H9 (cell line): ENCODE measurements around the gene EVI5. TPM values are rescaled to one million over a fixed set of nuclear protein-coding genes. Genes with fewer than 3 reads are reported as not detected.

ENCODE experiments used
- DNase-seq: peaks from one replicate; pipeline ENCODE4 v3.0.0-alpha.2; 2017
- H2AFZ ChIP-seq: one replicate; pipeline ENCODE4 v1.6.1; 2013; ENCODE audit warnings: mild to moderate bottlenecking, low read length, control low read depth, moderate library complexity
- H2AK5ac ChIP-seq: 2 replicates; pipeline ENCODE4 v1.6.1; 2013; ENCODE audit warnings: low read length, control low read depth, mixed read lengths; ENCODE audit not compliant: insufficient read length
- H2BK120ac ChIP-seq: one replicate; pipeline ENCODE4 v1.6.1; 2013; ENCODE audit warnings: low read depth, mild to moderate bottlenecking, low read length, control low read depth, inconsistent platforms; ENCODE audit not compliant: poor library complexity, severe bottlenecking
- H2BK12ac ChIP-seq: 2 replicates; pipeline ENCODE4 v1.6.1; 2013; ENCODE audit warnings: low read length, control low read depth, mixed read lengths, low read depth; ENCODE audit not compliant: insufficient read length
- H2BK15ac ChIP-seq: 2 replicates; pipeline ENCODE4 v1.6.1; 2013; ENCODE audit warnings: low read depth, low read length, control low read depth
- H2BK20ac ChIP-seq: one replicate; pipeline ENCODE4 v1.6.1; 2013; ENCODE audit warnings: low read depth, mild to moderate bottlenecking, low read length, control low read depth, inconsistent platforms; ENCODE audit not compliant: poor library complexity, severe bottlenecking
- H2BK5ac ChIP-seq: 2 replicates; pipeline ENCODE4 v1.6.1; 2013; ENCODE audit warnings: low read length, control low read depth, mixed read lengths; ENCODE audit not compliant: insufficient read length
- H3K14ac ChIP-seq: 2 replicates; pipeline ENCODE4 v1.6.1; 2013; ENCODE audit warnings: low read length, control low read depth; ENCODE audit not compliant: insufficient read depth
- H3K18ac ChIP-seq: 2 replicates; pipeline ENCODE4 v1.6.1; 2013; ENCODE audit warnings: low read depth, mild to moderate bottlenecking, mixed read lengths, low read length, control low read depth; ENCODE audit not compliant: insufficient read length
- H3K23ac ChIP-seq: 2 replicates; pipeline ENCODE4 v1.6.1; 2013; ENCODE audit warnings: low read length, control low read depth, mixed read lengths, low read depth; ENCODE audit not compliant: insufficient read length
- H3K23me2 ChIP-seq: 2 replicates; pipeline ENCODE4 v1.6.1; 2013; ENCODE audit warnings: low read depth, mild to moderate bottlenecking, mixed read lengths, low read length, control low read depth; ENCODE audit not compliant: insufficient read length, poor library complexity, severe bottlenecking
- H3K27ac ChIP-seq: 2 replicates; pipeline ENCODE4 v1.5.1; 2013; ENCODE audit warnings: low read length, control low read depth, mixed read lengths, low read depth; ENCODE audit not compliant: insufficient read length
- H3K27me3 ChIP-seq: 2 replicates; pipeline ENCODE4 v1.6.1; 2013; ENCODE audit warnings: low read length, control low read depth, inconsistent platforms; ENCODE audit not compliant: insufficient read depth
- H3K4ac ChIP-seq: 2 replicates; pipeline ENCODE4 v1.6.1; 2013; ENCODE audit warnings: low read depth, mild to moderate bottlenecking, control low read depth, inconsistent platforms, low read length, moderate library complexity
- H3K4me1 ChIP-seq: 2 replicates; pipeline ENCODE4 v1.6.1; 2013; ENCODE audit warnings: low read length, control low read depth, inconsistent platforms; ENCODE audit not compliant: insufficient read depth
- H3K4me2 ChIP-seq: 2 replicates; pipeline ENCODE4 v1.6.1; 2013; ENCODE audit warnings: low read length, control low read depth, mixed read lengths; ENCODE audit not compliant: insufficient read length, insufficient read depth
- H3K56ac ChIP-seq: 2 replicates; pipeline ENCODE4 v1.6.1; 2013; ENCODE audit warnings: low read depth, mild to moderate bottlenecking, mixed read lengths, low read length, control low read depth; ENCODE audit not compliant: insufficient read length
- H3K79me1 ChIP-seq: 2 replicates; pipeline ENCODE4 v1.6.1; 2013; ENCODE audit warnings: low read depth, mild to moderate bottlenecking, moderate library complexity, low read length, control low read depth, inconsistent platforms; ENCODE audit not compliant: insufficient read depth, poor library complexity, severe bottlenecking
- H3K79me2 ChIP-seq: 2 replicates; pipeline ENCODE4 v1.6.1; 2013; ENCODE audit warnings: low read length, control low read depth, inconsistent platforms; ENCODE audit not compliant: insufficient read depth
- H3K9ac ChIP-seq: 2 replicates; pipeline ENCODE4 v1.6.1; 2013; ENCODE audit warnings: low read length, control low read depth, mixed read lengths; ENCODE audit not compliant: insufficient read length; ENCODE audit errors: extremely low read depth
- H3K9me3 ChIP-seq: one replicate; pipeline ENCODE4 v1.6.1; 2013; ENCODE audit warnings: low read depth, low read length, inconsistent platforms; ENCODE audit not compliant: control insufficient read depth
- H3T11ph ChIP-seq: one replicate; pipeline ENCODE4 v1.6.1; 2013; ENCODE audit warnings: mild to moderate bottlenecking, low read length, control low read depth, inconsistent platforms
- H4K20me1 ChIP-seq: one replicate; pipeline ENCODE4 v1.6.1; 2013; ENCODE audit not compliant: control insufficient read depth, insufficient read length, insufficient read depth
- H4K5ac ChIP-seq: 2 replicates; pipeline ENCODE4 v1.6.1; 2013; ENCODE audit warnings: low read depth, mild to moderate bottlenecking, mixed read lengths, low read length, control low read depth; ENCODE audit not compliant: insufficient read length
- H4K8ac ChIP-seq: replicated peaks from 2 replicates; pipeline ENCODE4 v1.6.1; 2013; ENCODE audit warnings: low read length, control low read depth, mixed read lengths, low read depth; ENCODE audit not compliant: insufficient read length
- H4K91ac ChIP-seq: 2 replicates; pipeline ENCODE4 v1.6.1; 2013; ENCODE audit warnings: low read depth, mild to moderate bottlenecking, moderate library complexity, mixed read lengths, low read length, control low read depth; ENCODE audit not compliant: insufficient read length
- H3K27ac Mint-ChIP-seq, 3 experiments: 2 replicates in 2 of 3; 3 replicates in 1 of 3; pipeline ENCODE4 v1.8.0; 2020 to 2021; ENCODE audit warnings: mixed read lengths in 3 of 3, mild to moderate bottlenecking in 1 of 3, moderate library complexity in 1 of 3
- H3K27me3 Mint-ChIP-seq: 2 replicates; pipeline ENCODE4 v1.8.0; 2021; ENCODE audit warnings: low read depth, mild to moderate bottlenecking, moderate library complexity, mixed read lengths
- H3K36me3 Mint-ChIP-seq, 3 experiments: 2 replicates in 2 of 3; 3 replicates in 1 of 3; pipeline ENCODE4 v1.8.0; 2020 to 2021; ENCODE audit warnings: low read depth in 3 of 3, mixed read lengths in 3 of 3; ENCODE audit not compliant: insufficient read depth in 1 of 3
- H3K4me1 Mint-ChIP-seq, 2 experiments: 2 replicates each; pipeline ENCODE4 v1.8.0; 2020; ENCODE audit warnings: mixed read lengths in 2 of 2
- H3K4me3 Mint-ChIP-seq, 2 experiments: 2 replicates in 1 of 2; 3 replicates in 1 of 2; pipeline ENCODE4 v1.8.0; 2020 to 2021; ENCODE audit warnings: mild to moderate bottlenecking in 2 of 2, mixed read lengths in 2 of 2, moderate library complexity in 1 of 2
- H3K9me3 Mint-ChIP-seq, 2 experiments: 2 replicates in 1 of 2; 3 replicates in 1 of 2; pipeline ENCODE4 v1.8.0; 2020; ENCODE audit warnings: mild to moderate bottlenecking in 2 of 2, mixed read lengths in 2 of 2, moderate library complexity in 1 of 2
- WGBS: extraction: QIAGEN DNeasy Blood & Tissue Kit; methylation state at CpG from one replicate; pipeline ENCODE4 v1.1.7; 2013; ENCODE audit warnings: missing lambda C conversion rate, low lambda C conversion rate, mixed read lengths; ENCODE audit not compliant: insufficient read length; ENCODE audit errors: extremely low coverage; 5-methylcytosine and 5-hydroxymethylcytosine counted together
- long read RNA-seq: library from polyadenylated mRNA; unstranded; transcript quantifications from one replicate; pipeline ENCODE4 v2.0.0, GENCODE V29; 2020
- total RNA-seq: library from RNA; stranded (reverse); gene quantifications from 2 replicates; pipeline ENCODE4 v1.2.1, GENCODE V29; 2021
- TF ChIP-seq, protein P1 (sequence below): fragments of 200-600 bp; sonication (generic); conservative IDR thresholded peaks from 3 replicates; pipeline ENCODE4 v1.8.0; 2021; ENCODE audit warnings: antibody characterized with exemption, mild to moderate bottlenecking

The EVI5 gene
- total RNA-seq, result 9.7 and 10.5 TPM in 2 replicates
- long read RNA-seq, partial matches to known transcripts, result 22 of 34 reads
- long read RNA-seq, other reads (novel, unspliced or antisense), result 12 of 34 reads

DNA sequence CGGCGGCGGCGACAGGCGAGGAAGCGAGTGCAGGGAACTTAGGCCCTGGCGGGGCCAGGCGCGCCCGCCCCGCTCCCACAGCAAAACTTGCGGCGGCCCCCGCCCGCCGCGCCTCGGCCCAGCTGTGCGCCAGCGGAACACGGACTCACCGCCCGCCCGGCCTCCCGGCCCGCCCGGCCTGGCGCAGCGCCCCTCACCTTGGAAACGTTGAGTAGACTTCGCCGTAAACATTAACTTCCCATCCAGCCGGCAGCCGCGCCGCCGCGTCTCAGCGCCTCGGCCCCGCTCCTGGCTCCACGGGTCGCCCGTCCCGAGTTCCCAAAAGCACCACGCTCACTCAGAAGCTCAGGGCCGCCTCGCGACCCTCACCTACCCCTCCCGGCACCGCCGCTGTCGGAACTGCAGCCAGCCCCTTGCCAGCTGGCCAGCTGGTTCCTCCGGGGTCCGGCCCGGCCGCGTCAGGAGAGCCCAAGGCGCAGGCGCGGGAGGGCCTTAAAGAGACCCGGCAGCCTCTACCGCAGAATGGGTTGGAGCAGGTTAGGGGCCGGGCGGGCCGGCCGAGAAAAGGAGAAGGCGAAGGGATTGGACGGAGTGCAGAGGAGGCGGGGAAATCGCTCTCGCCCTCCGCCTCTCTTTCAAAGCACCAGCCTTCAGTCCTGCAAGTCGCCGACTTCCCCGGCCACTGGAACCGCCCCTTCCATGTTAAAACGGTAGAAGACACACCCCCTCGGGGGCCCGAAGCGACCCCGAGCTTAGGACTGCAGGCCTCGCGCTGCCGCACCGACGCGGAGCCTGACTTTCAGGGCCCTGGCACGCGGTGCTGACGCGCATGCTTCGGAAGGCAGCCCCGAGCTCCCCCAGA, at the start of gene EVI5:
Gene EVI5 (minus strand): TSS at position 470 of the 862 bp plus-strand sequence. CDS start 48,562 bp downstream, outside the sequence.
- peak within 1 kb of the TSS; percentile 64 for H3K9ac ChIP-seq
- no peak within 1 kb of the TSS for H3K27ac ChIP-seq
- WGBS, result no CpG with 5 or more reads among the region's 94 CpGs
- H4K8ac ChIP-seq, result no peak within 1 kb of the TSS
- no peaks in the 10 kb centered on the region for H3K4me1 ChIP-seq
- H2BK15ac ChIP-seq, result no peak within 1 kb of the TSS
- H3K36me3 Mint-ChIP-seq, result peaks cover 4 to 7% (median 5%) of the 10 kb centered on the region in 3 experiments
- H3K4me2 ChIP-seq, result peak within 1 kb of the TSS; percentile 93
- no peaks in the 10 kb centered on the region for H4K20me1 ChIP-seq
- H3K27me3 ChIP-seq, result no peaks in the 10 kb centered on the region; the same call in 1 of the 2 replicates
- peaks cover 29% of the 10 kb centered on the region for H3K27me3 Mint-ChIP-seq
- H3K27ac Mint-ChIP-seq, result peak within 1 kb of the TSS in 2 of 3 experiments; percentile 77 to 97; a peak in 4 of 7 replicates
- H2BK5ac ChIP-seq, result no peak within 1 kb of the TSS
- H2AFZ ChIP-seq, result peak within 1 kb of the TSS; percentile 76
- H3K4ac ChIP-seq, result no peak within 1 kb of the TSS
- H2BK120ac ChIP-seq, result no peak within 1 kb of the TSS
- H3K23me2 ChIP-seq, result peaks cover 8% of the 10 kb centered on the region
- peak within 1 kb of the TSS; percentile 90 to 91 for H3K4me3 Mint-ChIP-seq
- no peak within 1 kb of the TSS for H2AK5ac ChIP-seq
- TF ChIP-seq, protein P1, sequence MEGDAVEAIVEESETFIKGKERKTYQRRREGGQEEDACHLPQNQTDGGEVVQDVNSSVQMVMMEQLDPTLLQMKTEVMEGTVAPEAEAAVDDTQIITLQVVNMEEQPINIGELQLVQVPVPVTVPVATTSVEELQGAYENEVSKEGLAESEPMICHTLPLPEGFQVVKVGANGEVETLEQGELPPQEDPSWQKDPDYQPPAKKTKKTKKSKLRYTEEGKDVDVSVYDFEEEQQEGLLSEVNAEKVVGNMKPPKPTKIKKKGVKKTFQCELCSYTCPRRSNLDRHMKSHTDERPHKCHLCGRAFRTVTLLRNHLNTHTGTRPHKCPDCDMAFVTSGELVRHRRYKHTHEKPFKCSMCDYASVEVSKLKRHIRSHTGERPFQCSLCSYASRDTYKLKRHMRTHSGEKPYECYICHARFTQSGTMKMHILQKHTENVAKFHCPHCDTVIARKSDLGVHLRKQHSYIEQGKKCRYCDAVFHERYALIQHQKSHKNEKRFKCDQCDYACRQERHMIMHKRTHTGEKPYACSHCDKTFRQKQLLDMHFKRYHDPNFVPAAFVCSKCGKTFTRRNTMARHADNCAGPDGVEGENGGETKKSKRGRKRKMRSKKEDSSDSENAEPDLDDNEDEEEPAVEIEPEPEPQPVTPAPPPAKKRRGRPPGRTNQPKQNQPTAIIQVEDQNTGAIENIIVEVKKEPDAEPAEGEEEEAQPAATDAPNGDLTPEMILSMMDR, result no peak; the same call in 2 of the 3 replicates
- peaks cover 2% of the 10 kb centered on the region for H3K79me1 ChIP-seq
- H3K14ac ChIP-seq, result peak within 1 kb of the TSS; percentile 81
- peaks cover 0 to 3% of the 10 kb centered on the region in 2 experiments; a peak in 2 of 5 replicates for H3K9me3 Mint-ChIP-seq
- H3T11ph ChIP-seq, result no peak within 1 kb of the TSS
- peak within 1 kb of the TSS; percentile 75 for H3K18ac ChIP-seq
- no peaks in the 10 kb centered on the region for H3K79me2 ChIP-seq
- no peak within 1 kb of the TSS for H4K5ac ChIP-seq
- no peaks in the 10 kb centered on the region for H3K9me3 ChIP-seq
- H2BK12ac ChIP-seq, result no peak within 1 kb of the TSS
- H4K91ac ChIP-seq, result no peak within 1 kb of the TSS
- no peak within 1 kb of the TSS for H3K23ac ChIP-seq
- H3K56ac ChIP-seq, result no peak within 1 kb of the TSS
- no peak within 1 kb of the TSS for H2BK20ac ChIP-seq
- H3K4me1 Mint-ChIP-seq, result peaks cover 18 to 19% of the 10 kb centered on the region in 2 experiments
- DNase-seq, result peak; percentile 99
